ENCODE data around the gene REEP6. TPM values are rescaled to one million over a fixed set of nuclear protein-coding genes. Genes with fewer than 3 reads are reported as not detected.
"Not testable (repeated sequence)": the region's sequence is repeated elsewhere in the genome, so short reads cannot be mapped to it uniquely, and the experiment has no call there.

REEP6 gene
- total and polyA plus RNA-seq, 2 donors (not counting 1 experiment from before 2014, with no cell fraction given), result 0.47 to 0.99 TPM

DNA sequence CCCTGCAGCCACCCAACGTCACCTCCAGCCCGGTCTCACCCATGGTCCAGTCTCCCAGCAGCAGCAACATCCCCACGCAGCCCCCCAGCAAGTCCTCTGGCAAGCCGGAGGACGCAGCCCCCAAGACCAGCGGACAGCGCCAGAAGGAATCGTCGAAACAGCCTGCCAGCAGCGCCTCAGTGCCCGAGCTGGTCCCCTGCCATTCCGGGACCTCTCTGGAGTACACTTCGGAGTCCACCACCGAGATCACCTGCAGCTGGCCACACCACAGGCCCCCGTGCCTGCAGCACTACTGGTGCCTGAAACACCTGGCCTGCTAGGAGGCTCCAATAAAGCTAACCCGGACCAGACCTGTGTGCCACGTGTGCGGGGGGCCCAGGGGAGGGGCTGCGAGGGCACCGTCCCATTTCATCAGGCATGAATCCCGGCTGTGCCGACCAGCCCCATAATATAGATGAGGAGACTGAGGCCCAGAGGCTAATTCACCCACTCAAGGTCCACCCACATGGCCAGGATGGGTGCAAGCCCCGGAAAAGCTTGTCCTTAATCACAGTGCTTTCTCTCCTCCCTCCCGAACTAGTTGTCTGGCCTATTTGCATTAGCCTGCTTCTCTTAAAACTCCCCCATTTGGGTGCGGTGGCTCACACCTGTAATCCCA, 6.7 kb downstream of the REEP6 start:
- H3K4me1 ChIP-seq (ENCODE audit: control insufficient read depth, extremely low read depth, insufficient read depth, low read length), result no peaks in the 10 kb centered on the region

GRCh38 chr19:1499231-1499630, 8.2 kb downstream of the REEP6 start:
- H3K9me3 ChIP-seq (ENCODE audit: control insufficient read depth, insufficient read depth, low read depth, low read length); H3K36me3 ChIP-seq (ENCODE audit: control insufficient read depth, insufficient read depth, low read length); H3K79me2 ChIP-seq (ENCODE audit: control insufficient read depth, insufficient read depth, low read length); H3K27ac ChIP-seq (ENCODE audit: insufficient read depth, low read length); H3K9ac ChIP-seq (ENCODE audit: insufficient read depth, low read length); H3K27me3 ChIP-seq (ENCODE audit: control insufficient read depth, insufficient read depth, low read length); H4K20me1 ChIP-seq (ENCODE audit: control insufficient read depth, extremely low read depth, insufficient read depth, low read length); H2AFZ ChIP-seq (ENCODE audit: low read length); H3K4me2 ChIP-seq (ENCODE audit: extremely low read depth, insufficient read depth, low read length); DNase-seq (ENCODE audit: low read depth in 2 of 2); H3K4me1 ChIP-seq (ENCODE audit: control insufficient read depth, extremely low read depth, insufficient read depth, low read length); H3K4me3 ChIP-seq (replicated peaks in 1 of 4; ENCODE audit: control extremely low read depth in 1 of 4, insufficient read depth in 1 of 4, low read depth in 3 of 4, low read length in 4 of 4): not testable (repeated sequence)

More for the DNA sequence above, 6.7 kb downstream of the REEP6 start:
- Histone ChIP-seq H2AFZ (ENCODE audit: low read length) (no peak overlapping the region), H3K9ac (ENCODE audit: insufficient read depth, low read length) (no peak overlapping the region), H3K27me3 (ENCODE audit: control insufficient read depth, insufficient read depth, low read length) (peaks cover 8% of the 10 kb centered on the region), H3K79me2 (ENCODE audit: control insufficient read depth, insufficient read depth, low read length) (no peaks in the 10 kb centered on the region), H4K20me1 (ENCODE audit: control insufficient read depth, extremely low read depth, insufficient read depth, low read length) (no peaks in the 10 kb centered on the region), H3K36me3 (ENCODE audit: control insufficient read depth, insufficient read depth, low read length) (no peaks in the 10 kb centered on the region), H3K4me2 (ENCODE audit: extremely low read depth, insufficient read depth, low read length) (no peak overlapping the region), H3K9me3 (ENCODE audit: control insufficient read depth, insufficient read depth, low read depth, low read length) (no peaks in the 10 kb centered on the region), H3K27ac (ENCODE audit: insufficient read depth, low read length) (no peak overlapping the region), H3K4me3 (replicated peaks in 1 of 4; ENCODE audit: control extremely low read depth in 1 of 4, insufficient read depth in 1 of 4, low read depth in 3 of 4, low read length in 4 of 4) (no peak overlapping the region)
- no peak for DNase-seq (ENCODE audit: low read depth in 2 of 2)
- no peak for TF ChIP-seq EZH2 (IDR thresholded peaks at IDR 0.05; ENCODE audit: low read length, missing control alignments)
- TF ChIP-seq, protein P1, sequence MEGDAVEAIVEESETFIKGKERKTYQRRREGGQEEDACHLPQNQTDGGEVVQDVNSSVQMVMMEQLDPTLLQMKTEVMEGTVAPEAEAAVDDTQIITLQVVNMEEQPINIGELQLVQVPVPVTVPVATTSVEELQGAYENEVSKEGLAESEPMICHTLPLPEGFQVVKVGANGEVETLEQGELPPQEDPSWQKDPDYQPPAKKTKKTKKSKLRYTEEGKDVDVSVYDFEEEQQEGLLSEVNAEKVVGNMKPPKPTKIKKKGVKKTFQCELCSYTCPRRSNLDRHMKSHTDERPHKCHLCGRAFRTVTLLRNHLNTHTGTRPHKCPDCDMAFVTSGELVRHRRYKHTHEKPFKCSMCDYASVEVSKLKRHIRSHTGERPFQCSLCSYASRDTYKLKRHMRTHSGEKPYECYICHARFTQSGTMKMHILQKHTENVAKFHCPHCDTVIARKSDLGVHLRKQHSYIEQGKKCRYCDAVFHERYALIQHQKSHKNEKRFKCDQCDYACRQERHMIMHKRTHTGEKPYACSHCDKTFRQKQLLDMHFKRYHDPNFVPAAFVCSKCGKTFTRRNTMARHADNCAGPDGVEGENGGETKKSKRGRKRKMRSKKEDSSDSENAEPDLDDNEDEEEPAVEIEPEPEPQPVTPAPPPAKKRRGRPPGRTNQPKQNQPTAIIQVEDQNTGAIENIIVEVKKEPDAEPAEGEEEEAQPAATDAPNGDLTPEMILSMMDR (conservative IDR thresholded peaks at IDR 0.05 in 1 of 2, IDR thresholded peaks at IDR 0.05 in 1 of 2; ENCODE audit: low read depth in 1 of 2, low read length in 2 of 2), result no peak

- H3K4me2 ChIP-seq (ENCODE audit: extremely low read depth, insufficient read depth, low read length), result no peak overlapping the region
- H3K4me3 ChIP-seq (replicated peaks in 1 of 4; ENCODE audit: control extremely low read depth in 1 of 4, insufficient read depth in 1 of 4, low read depth in 3 of 4, low read length in 4 of 4), result no peak overlapping the region
- no peak overlapping the region for H3K27ac ChIP-seq (ENCODE audit: insufficient read depth, low read length)
- no peak overlapping the region for H2AFZ ChIP-seq (ENCODE audit: low read length)
- H4K20me1 ChIP-seq (ENCODE audit: control insufficient read depth, extremely low read depth, insufficient read depth, low read length), result no peaks in the 10 kb centered on the region
- H3K36me3 ChIP-seq (ENCODE audit: control insufficient read depth, insufficient read depth, low read length), result no peaks in the 10 kb centered on the region
- H3K79me2 ChIP-seq (ENCODE audit: control insufficient read depth, insufficient read depth, low read length), result no peaks in the 10 kb centered on the region
- H3K4me1 ChIP-seq (ENCODE audit: control insufficient read depth, extremely low read depth, insufficient read depth, low read length), result peaks cover 2% of the 10 kb centered on the region
- no peak for DNase-seq (ENCODE audit: low read depth in 2 of 2)
- H3K9ac ChIP-seq (ENCODE audit: insufficient read depth, low read length), result no peak overlapping the region
- TF ChIP-seq, protein P1 (conservative IDR thresholded peaks at IDR 0.05 in 1 of 2, IDR thresholded peaks at IDR 0.05 in 1 of 2; ENCODE audit: low read depth in 1 of 2, low read length in 2 of 2), result no peak
- no peak for TF ChIP-seq EZH2 (IDR thresholded peaks at IDR 0.05; ENCODE audit: low read length, missing control alignments)
- no peaks in the 10 kb centered on the region for H3K9me3 ChIP-seq (ENCODE audit: control insufficient read depth, insufficient read depth, low read depth, low read length)
- peaks cover 9% of the 10 kb centered on the region for H3K27me3 ChIP-seq (ENCODE audit: control insufficient read depth, insufficient read depth, low read length)
Measured at GRCh38 chr19:1501200-1501595, 10.2 kb downstream of the REEP6 start.
